Natural killer cell (primary cell): ENCODE measurements around the gene RICTOR. TPM values are rescaled to one million over a fixed set of nuclear protein-coding genes. Genes with fewer than 3 reads are reported as not detected.

ENCODE experiments used
- ATAC-seq, 3 donors: fragments of 150-1000 bp in 2 of 3; fragments of 200-7000 bp in 1 of 3; cut with Tn5 transposase; 1 replicate in 1 of 3; 2 replicates in 2 of 3; pipeline ENCODE4 v1.10.0; 2021; ENCODE audit warnings: mild to moderate bottlenecking in 2 of 3, moderate library complexity in 2 of 3
- DNase-seq, 2 donors: peaks; one replicate each; pipeline versions ENCODE4 v3.0.0 to v3.0.0-alpha.2; 2013 to 2021; ENCODE audit warnings: mixed read lengths in 1 of 2
- H3K27ac ChIP-seq: one replicate; pipeline ENCODE4 v1.5.1; 2013; ENCODE audit warnings: mild to moderate bottlenecking, low read length
- H3K27me3 ChIP-seq: one replicate; pipeline ENCODE4 v1.6.1; 2013; ENCODE audit warnings: low read length; ENCODE audit not compliant: control insufficient read depth, insufficient read depth
- H3K36me3 ChIP-seq: one replicate; pipeline ENCODE4 v1.6.1; 2013; ENCODE audit warnings: low read length; ENCODE audit not compliant: control insufficient read depth, insufficient read depth
- H3K4me1 ChIP-seq: one replicate; pipeline ENCODE4 v1.6.1; 2013; ENCODE audit warnings: low read length; ENCODE audit not compliant: control insufficient read depth, insufficient read depth
- H3K4me3 ChIP-seq: one replicate; pipeline ENCODE4 v1.5.1; 2013; ENCODE audit warnings: low read length
- H3K9me3 ChIP-seq: one replicate; pipeline ENCODE4 v1.6.1; 2013; ENCODE audit warnings: low read length; ENCODE audit not compliant: control insufficient read depth, insufficient read depth
- H3K27ac Mint-ChIP-seq, 2 donors: one replicate each; pipeline ENCODE4 v1.8.0; 2022; ENCODE audit warnings: mild to moderate bottlenecking in 2 of 2, mixed read lengths in 2 of 2, moderate library complexity in 1 of 2
- H3K27me3 Mint-ChIP-seq, 2 donors: one replicate each; pipeline ENCODE4 v1.8.0; 2022; ENCODE audit warnings: low read depth in 2 of 2, mixed read lengths in 2 of 2
- H3K36me3 Mint-ChIP-seq: one replicate; pipeline ENCODE4 v1.8.0; 2022; ENCODE audit warnings: mixed read lengths
- H3K4me1 Mint-ChIP-seq, 2 donors: one replicate each; pipeline ENCODE4 v1.8.0; 2022; ENCODE audit warnings: mixed read lengths in 2 of 2
- H3K4me3 Mint-ChIP-seq: one replicate; pipeline ENCODE4 v1.8.0; 2022; ENCODE audit warnings: mild to moderate bottlenecking, moderate library complexity, mixed read lengths
- H3K9me3 Mint-ChIP-seq, 2 donors: one replicate each; pipeline ENCODE4 v1.8.0; 2022; ENCODE audit warnings: mixed read lengths in 2 of 2
- CTCF ChIP-seq: fragments of 200-600 bp; IDR thresholded peaks from one replicate; pipeline ENCODE4 v1.8.0; 2022; ENCODE audit warnings: antibody characterized with exemption
- WGBS: methylation state at CpG from one replicate; pipeline ENCODE4 v1.1.7; 2013; ENCODE audit warnings: missing lambda C conversion rate; ENCODE audit not compliant: insufficient coverage; 5-methylcytosine and 5-hydroxymethylcytosine counted together
- intact Hi-C: fragments of 100-400 bp; cut with micrococcal nuclease; formaldehyde crosslinking; loops from one replicate; pipeline ENCODE4 v1.14.2; 2022
- total RNA-seq, 4 donors: library from RNA; stranded (reverse); fragments of 120-200 nt in 1 of 4; gene quantifications; one replicate each; pipeline versions ENCODE4 v1.2.3 to v1.2.4, GENCODE V29; 2013 to 2022

Gene RICTOR
- total RNA-seq, 3 donors from 2014 or later (not counting 1 experiment from before 2014, with no cell fraction given), result 103 to 105 (median 103) TPM

- H3K4me3 ChIP-seq, result no peak overlapping the region
- Mint-ChIP-seq H3K36me3 (no peaks in the 10 kb centered on the region), H3K27ac (no peak overlapping the region), H3K4me3 (no peak overlapping the region), H3K4me1 (no peaks in the 10 kb centered on the region), H3K27me3 (no peaks in the 10 kb centered on the region), H3K9me3 (no peaks in the 10 kb centered on the region)
- ATAC-seq (no peak), DNase-seq (no peak)
- TF ChIP-seq CTCF, result no peak
- peaks cover 6% of the 10 kb centered on the region for H3K36me3 ChIP-seq
- intact Hi-C loops, result no loop called here
- H3K4me1 ChIP-seq, result no peaks in the 10 kb centered on the region
- H3K27ac ChIP-seq, result no peak overlapping the region
- H3K27me3 ChIP-seq, result no peaks in the 10 kb centered on the region
- no peaks in the 10 kb centered on the region for H3K9me3 ChIP-seq
- WGBS, result no CpG with 5 or more reads among the region's 1 CpG
Measured at GRCh38 chr5:38935437-38935836, 138.8 kb downstream of the RICTOR start.

- H3K27ac Mint-ChIP-seq, result no peak overlapping the region
- H3K9me3 Mint-ChIP-seq, result no peaks in the 10 kb centered on the region
- no peaks in the 10 kb centered on the region for H3K36me3 Mint-ChIP-seq
- peaks cover 0 to 5% of the 10 kb centered on the region in 2 donors for H3K27me3 Mint-ChIP-seq
- no peaks in the 10 kb centered on the region for H3K4me1 Mint-ChIP-seq
- Histone ChIP-seq H3K27me3 (no peaks in the 10 kb centered on the region), H3K4me3 (no peak overlapping the region), H3K4me1 (no peaks in the 10 kb centered on the region), H3K9me3 (no peaks in the 10 kb centered on the region), H3K27ac (no peak overlapping the region), H3K36me3 (peaks cover 3% of the 10 kb centered on the region)
- no peak overlapping the region for H3K4me3 Mint-ChIP-seq
- DNase-seq (no peak), ATAC-seq (no peak)
- intact Hi-C loops, result no loop called here
- 92% methylated on average over 4 of the region's 4 CpGs for WGBS
- no peak for TF ChIP-seq CTCF
Measured at GRCh38 chr5:38932854-38933408, 141.3 kb downstream of the RICTOR start.

- Mint-ChIP-seq H3K4me3 (no peak overlapping the region), H3K36me3 (no peaks in the 10 kb centered on the region), H3K27ac (no peak overlapping the region), H3K4me1 (no peaks in the 10 kb centered on the region), H3K27me3 (peaks cover 0 to 6% of the 10 kb centered on the region in 2 donors), H3K9me3 (no peaks in the 10 kb centered on the region)
- intact Hi-C loops, result no loop called here
- H3K27me3 ChIP-seq, result no peaks in the 10 kb centered on the region
- no peak overlapping the region for H3K4me3 ChIP-seq
- no peak for TF ChIP-seq CTCF
- H3K9me3 ChIP-seq, result no peaks in the 10 kb centered on the region
- no peak overlapping the region for H3K27ac ChIP-seq
- peaks cover 3% of the 10 kb centered on the region for H3K36me3 ChIP-seq
- H3K4me1 ChIP-seq, result no peaks in the 10 kb centered on the region
- no peak for ATAC-seq
- 92% methylated on average over 3 of the region's 4 CpGs for WGBS
- no peak for DNase-seq
Measured at GRCh38 chr5:38931731-38932130, 142.5 kb downstream of the RICTOR start.

- H3K27me3 ChIP-seq, result peaks cover 3% of the 10 kb centered on the region
Measured at GRCh38 chr5:38929838-38930237, 144.4 kb downstream of the RICTOR start.

More at GRCh38 chr5:38929838-38930237, 144.4 kb downstream of the RICTOR start:
- Mint-ChIP-seq H3K27ac (no peak overlapping the region), H3K9me3 (no peaks in the 10 kb centered on the region), H3K27me3 (peaks cover 11 to 12% of the 10 kb centered on the region in 2 donors), H3K4me1 (no peaks in the 10 kb centered on the region), H3K36me3 (no peaks in the 10 kb centered on the region), H3K4me3 (no peak overlapping the region)
- TF ChIP-seq CTCF, result no peak
- intact Hi-C loops, result no loop called here
- Histone ChIP-seq H3K4me1 (no peaks in the 10 kb centered on the region), H3K36me3 (no peaks in the 10 kb centered on the region), H3K27ac (no peak overlapping the region), H3K9me3 (no peaks in the 10 kb centered on the region), H3K4me3 (no peak overlapping the region)
- WGBS, result 68% methylated on average over 2 of the region's 2 CpGs
- ATAC-seq, result no peak
- no peak for DNase-seq
